ENCODE results near the gene KCNH8.

Gene KCNH8

DNA sequence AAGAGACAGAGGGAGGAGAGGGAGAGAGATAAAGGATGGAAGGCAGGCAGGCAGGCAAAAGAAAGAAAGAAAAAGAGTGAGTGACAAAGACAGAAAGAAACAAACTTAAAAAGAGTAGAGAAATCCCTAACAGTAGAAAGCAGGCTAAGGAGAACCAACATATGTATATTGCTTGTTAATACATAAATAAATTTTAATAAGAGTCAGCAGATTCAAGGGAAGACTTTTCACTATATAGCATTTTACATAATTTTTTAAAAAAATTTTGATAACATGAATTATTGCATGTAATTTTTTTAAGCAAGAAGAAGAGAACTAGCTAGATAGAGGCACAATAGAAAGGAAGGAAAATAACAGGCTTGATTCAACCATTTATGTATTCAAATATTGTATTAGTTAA lies 291.6 kb downstream of the KCNH8 start:
- ATAC-seq (ENCODE audit: low read depth) (no peak), DNase-seq (ENCODE audit: low spot score) (no peak)
- Histone ChIP-seq H3K27ac (ENCODE audit: poor library complexity, severe bottlenecking) (no peak overlapping the region), H3K4me1 (ENCODE audit: insufficient read depth, poor library complexity, severe bottlenecking) (no peaks in the 10 kb centered on the region), H3K27me3 (ENCODE audit: insufficient read depth, poor library complexity, severe bottlenecking) (no peaks in the 10 kb centered on the region), H3K4me3 (ENCODE audit: severe bottlenecking) (no peak overlapping the region), H3K36me3 (ENCODE audit: low read depth) (no peaks in the 10 kb centered on the region), H3K9me3 (ENCODE audit: severe bottlenecking) (no peaks in the 10 kb centered on the region)
- TF ChIP-seq, protein P1, sequence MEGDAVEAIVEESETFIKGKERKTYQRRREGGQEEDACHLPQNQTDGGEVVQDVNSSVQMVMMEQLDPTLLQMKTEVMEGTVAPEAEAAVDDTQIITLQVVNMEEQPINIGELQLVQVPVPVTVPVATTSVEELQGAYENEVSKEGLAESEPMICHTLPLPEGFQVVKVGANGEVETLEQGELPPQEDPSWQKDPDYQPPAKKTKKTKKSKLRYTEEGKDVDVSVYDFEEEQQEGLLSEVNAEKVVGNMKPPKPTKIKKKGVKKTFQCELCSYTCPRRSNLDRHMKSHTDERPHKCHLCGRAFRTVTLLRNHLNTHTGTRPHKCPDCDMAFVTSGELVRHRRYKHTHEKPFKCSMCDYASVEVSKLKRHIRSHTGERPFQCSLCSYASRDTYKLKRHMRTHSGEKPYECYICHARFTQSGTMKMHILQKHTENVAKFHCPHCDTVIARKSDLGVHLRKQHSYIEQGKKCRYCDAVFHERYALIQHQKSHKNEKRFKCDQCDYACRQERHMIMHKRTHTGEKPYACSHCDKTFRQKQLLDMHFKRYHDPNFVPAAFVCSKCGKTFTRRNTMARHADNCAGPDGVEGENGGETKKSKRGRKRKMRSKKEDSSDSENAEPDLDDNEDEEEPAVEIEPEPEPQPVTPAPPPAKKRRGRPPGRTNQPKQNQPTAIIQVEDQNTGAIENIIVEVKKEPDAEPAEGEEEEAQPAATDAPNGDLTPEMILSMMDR (IDR thresholded peaks at IDR 0.05; ENCODE audit: poor library complexity, severe bottlenecking) = no peak

DNA sequence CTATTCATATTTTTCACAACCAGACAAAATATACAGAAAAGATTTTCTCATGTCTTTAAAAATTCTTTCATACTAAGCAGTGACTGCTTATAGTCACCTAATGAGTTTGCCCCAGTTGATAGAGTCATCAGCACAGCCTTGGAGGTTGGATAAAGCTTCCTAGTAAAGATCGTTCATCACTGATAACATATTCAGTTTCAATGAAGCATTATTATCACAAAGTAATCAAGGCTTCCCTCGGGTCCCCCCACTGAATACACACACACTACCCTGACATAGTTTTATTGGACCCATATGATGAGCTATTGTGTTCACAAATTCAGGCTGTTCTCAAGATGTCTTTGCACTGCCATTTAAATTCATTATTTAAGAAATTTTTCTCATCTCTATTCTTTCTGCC lies 297.8 kb downstream of the KCNH8 start:
- Histone ChIP-seq H3K9me3 (ENCODE audit: severe bottlenecking) (no peaks in the 10 kb centered on the region), H3K27me3 (ENCODE audit: insufficient read depth, poor library complexity, severe bottlenecking) (no peaks in the 10 kb centered on the region), H3K4me3 (ENCODE audit: severe bottlenecking) (no peak overlapping the region), H3K27ac (ENCODE audit: poor library complexity, severe bottlenecking) (no peak overlapping the region), H3K36me3 (ENCODE audit: low read depth) (no peaks in the 10 kb centered on the region), H3K4me1 (ENCODE audit: insufficient read depth, poor library complexity, severe bottlenecking) (no peaks in the 10 kb centered on the region)
- ATAC-seq (ENCODE audit: low read depth) = no peak
- no peak for DNase-seq (ENCODE audit: low spot score)
- TF ChIP-seq, protein P1 (IDR thresholded peaks at IDR 0.05; ENCODE audit: poor library complexity, severe bottlenecking) = no peak

DNA sequence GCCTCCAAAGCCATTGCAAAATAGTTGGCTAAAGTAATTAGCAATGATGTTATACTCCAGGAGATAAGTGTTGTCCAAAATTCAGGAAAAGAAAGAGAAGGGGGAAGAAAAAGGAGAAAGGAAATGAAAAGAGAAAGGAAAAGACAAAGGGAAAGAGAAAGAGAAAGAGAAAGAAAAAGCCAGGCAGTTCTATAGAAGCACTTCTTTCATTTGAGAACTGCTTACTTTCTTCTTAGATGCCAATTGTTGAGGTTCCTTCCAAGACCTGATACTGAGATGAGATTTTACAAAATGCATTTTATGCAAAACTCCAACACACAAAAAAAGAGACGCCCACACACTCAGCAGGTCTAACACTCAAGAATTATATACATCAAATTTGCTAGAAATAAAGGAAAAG lies 298.4 kb downstream of the KCNH8 start:
- ATAC-seq (ENCODE audit: low read depth) = no peak
- no peak overlapping the region for H3K27ac ChIP-seq (ENCODE audit: poor library complexity, severe bottlenecking)
- H3K36me3 ChIP-seq (ENCODE audit: low read depth) = no peaks in the 10 kb centered on the region
- no peaks in the 10 kb centered on the region for H3K27me3 ChIP-seq (ENCODE audit: insufficient read depth, poor library complexity, severe bottlenecking)
- no peak for DNase-seq (ENCODE audit: low spot score)
- H3K4me3 ChIP-seq (ENCODE audit: severe bottlenecking) = no peak overlapping the region
- no peaks in the 10 kb centered on the region for H3K9me3 ChIP-seq (ENCODE audit: severe bottlenecking)
- no peaks in the 10 kb centered on the region for H3K4me1 ChIP-seq (ENCODE audit: insufficient read depth, poor library complexity, severe bottlenecking)
- TF ChIP-seq, protein P1 (IDR thresholded peaks at IDR 0.05; ENCODE audit: poor library complexity, severe bottlenecking) = no peak

DNA sequence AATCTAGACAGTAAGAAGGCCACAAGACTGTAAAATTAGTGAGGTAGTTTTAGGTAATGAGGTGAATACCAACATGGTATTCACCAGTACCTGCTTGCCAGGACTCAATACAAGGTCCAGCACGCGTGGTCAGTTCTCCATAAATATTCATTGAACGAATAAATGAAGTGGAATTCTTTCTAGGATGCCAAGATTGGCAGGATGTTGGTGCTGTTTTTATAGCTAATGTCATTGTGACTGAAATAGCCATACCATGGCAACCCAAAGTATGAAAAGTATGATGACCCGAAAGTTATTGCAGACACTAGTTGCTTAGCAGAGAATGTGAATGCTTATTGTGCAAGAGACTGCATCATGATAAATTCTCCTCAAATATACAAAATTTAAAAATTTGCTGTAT lies 307.2 kb downstream of the KCNH8 start:
- no peak for ATAC-seq (ENCODE audit: low read depth)
- Histone ChIP-seq H3K4me3 (ENCODE audit: severe bottlenecking) (no peak overlapping the region), H3K4me1 (ENCODE audit: insufficient read depth, poor library complexity, severe bottlenecking) (peaks cover 3% of the 10 kb centered on the region), H3K9me3 (ENCODE audit: severe bottlenecking) (no peaks in the 10 kb centered on the region), H3K27ac (ENCODE audit: poor library complexity, severe bottlenecking) (no peak overlapping the region), H3K36me3 (ENCODE audit: low read depth) (no peaks in the 10 kb centered on the region), H3K27me3 (ENCODE audit: insufficient read depth, poor library complexity, severe bottlenecking) (no peaks in the 10 kb centered on the region)
- TF ChIP-seq, protein P1 (IDR thresholded peaks at IDR 0.05; ENCODE audit: poor library complexity, severe bottlenecking) = no peak
- no peak for DNase-seq (ENCODE audit: low spot score)

DNA sequence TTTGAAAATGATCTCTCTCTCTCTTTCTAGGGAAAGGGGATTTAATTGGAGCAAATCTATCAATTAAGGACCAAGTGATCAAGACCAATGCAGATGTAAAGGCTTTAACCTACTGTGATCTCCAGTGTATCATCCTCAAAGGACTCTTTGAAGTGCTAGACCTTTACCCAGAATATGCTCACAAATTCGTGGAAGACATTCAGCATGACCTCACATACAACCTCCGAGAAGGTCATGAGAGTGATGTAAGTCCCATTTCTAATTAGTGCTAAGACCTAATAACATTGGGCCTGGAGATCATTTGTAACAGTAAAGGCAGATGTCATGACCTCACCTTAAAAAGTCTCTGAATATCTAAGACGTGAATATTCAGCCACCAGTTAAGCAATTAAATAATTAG lies 308.4 kb downstream of the KCNH8 start:
- ATAC-seq (ENCODE audit: low read depth) (no peak), DNase-seq (ENCODE audit: low spot score) (no peak)
- Histone ChIP-seq H3K4me1 (ENCODE audit: insufficient read depth, poor library complexity, severe bottlenecking) (peaks cover 3% of the 10 kb centered on the region), H3K4me3 (ENCODE audit: severe bottlenecking) (no peak overlapping the region), H3K9me3 (ENCODE audit: severe bottlenecking) (no peaks in the 10 kb centered on the region), H3K36me3 (ENCODE audit: low read depth) (no peaks in the 10 kb centered on the region), H3K27me3 (ENCODE audit: insufficient read depth, poor library complexity, severe bottlenecking) (no peaks in the 10 kb centered on the region), H3K27ac (ENCODE audit: poor library complexity, severe bottlenecking) (no peak overlapping the region)
- TF ChIP-seq, protein P1 (IDR thresholded peaks at IDR 0.05; ENCODE audit: poor library complexity, severe bottlenecking) = no peak
